AG04449 (cell line): Measurements from ENCODE around the gene SNTB2.
"Not testable (repeated sequence)": the region's sequence is repeated elsewhere in the genome, so short reads cannot be mapped to it uniquely, and the experiment has no call there.

Source experiments
- CTCF ChIA-PET: fragments of 350-600 bp; formaldehyde crosslinking; extraction: SDS; loops from one replicate; lab custom pipeline; 2021; ENCODE audit warnings: antibody characterized with exemption; lab: Yijun Ruan, JAX
- POLR2A ChIA-PET: fragments of 400-600, 350-600 bp; formaldehyde crosslinking; extraction: SDS; loops from one replicate; lab custom pipeline; 2020; ENCODE audit warnings: antibody characterized with exemption, inconsistent platforms; lab: Yijun Ruan, JAX
- DNase-seq: peaks from one replicate; pipeline ENCODE4 v3.0.0-alpha.2; 2010; ENCODE audit warnings: low read depth, low spot score
- H3K4me3 ChIP-seq: 2 replicates; pipeline ENCODE4 v1.5.1; 2011; ENCODE audit warnings: low read depth, mild to moderate bottlenecking, control low read depth, low read length
- CTCF ChIP-seq: IDR thresholded peaks from one replicate; pipeline ENCODE4 v1.5.1; 2011; ENCODE audit warnings: mild to moderate bottlenecking, moderate library complexity, low read length, control low read depth, inconsistent platforms; ENCODE audit not compliant: insufficient read depth; ENCODE audit errors: missing control alignments

Gene SNTB2

GRCh38 chr16:69241926-69242325 is 55.0 kb downstream of the SNTB2 start:
- no peak for TF ChIP-seq CTCF
- peak; percentile 29 for DNase-seq
- POLR2A ChIA-PET = no interaction called here
- H3K4me3 ChIP-seq = no peak overlapping the region
- CTCF ChIA-PET = interaction anchor here (0.6 kb wide), 1 partner anchor 84 kb away, joined by 3 read pairs; no protein-coding TSS in a partner anchor

GRCh38 chr16:69243479-69243878 is 56.5 kb downstream of the SNTB2 start:
- peak; percentile 61 for DNase-seq
- no peak for TF ChIP-seq CTCF
- H3K4me3 ChIP-seq = no peak overlapping the region
- ChIA-PET CTCF (interaction anchor here (1.7 kb wide), 1 partner anchor 42 kb away, joined by 5 read pairs; no protein-coding TSS in a partner anchor), POLR2A (no interaction called here)

- DNase-seq = no peak
- CTCF ChIA-PET = interaction anchor here (1.0 to 1.7 kb wide), 2 partner anchors 30 to 41 kb away, joined by 3 to 5 read pairs; no protein-coding TSS in a partner anchor
- POLR2A ChIA-PET = no interaction called here
- TF ChIP-seq CTCF = no peak
- no peak overlapping the region for H3K4me3 ChIP-seq
These were observed 57.4 kb downstream of the SNTB2 start for GRCh38 chr16:69244336-69244735.

- POLR2A ChIA-PET = interaction anchor here (1.2 kb wide), 1 partner anchor 32 kb away, joined by 3 read pairs; no protein-coding TSS in a partner anchor
- no peak overlapping the region for H3K4me3 ChIP-seq
- CTCF ChIA-PET = no interaction called here
- no peak for TF ChIP-seq CTCF
- DNase-seq = peak; percentile 9
These were observed 63.1 kb downstream of the SNTB2 start for GRCh38 chr16:69250081-69250480.

GRCh38 chr16:69253870-69254341 is 66.9 kb downstream of the SNTB2 start:
- TF ChIP-seq CTCF = no peak
- no peak overlapping the region for H3K4me3 ChIP-seq
- no peak for DNase-seq
- CTCF ChIA-PET = no interaction called here
- POLR2A ChIA-PET = no interaction called here

GRCh38 chr16:69259428-69259764 is 72.4 kb downstream of the SNTB2 start:
- not testable (repeated sequence) for H3K4me3 ChIP-seq, DNase-seq
- ChIA-PET CTCF (interaction anchor here (0.8 to 2.3 kb wide), 4 partner anchors 13 to 29 kb away, joined by 3 to 10 read pairs (median 4); no protein-coding TSS in a partner anchor), POLR2A (interaction anchor here (0.5 kb wide), 1 partner anchor 8 kb away, joined by 3 read pairs; no protein-coding TSS in a partner anchor)

- POLR2A ChIA-PET = no interaction called here
- CTCF ChIA-PET = interaction anchor here (0.8 to 2.3 kb wide), 3 partner anchors 9 to 14 kb away, joined by 3 to 10 read pairs (median 4); no protein-coding TSS in a partner anchor
These were observed 73.1 kb downstream of the SNTB2 start for GRCh38 chr16:69260019-69260418.

More at GRCh38 chr16:69260019-69260418, 73.1 kb downstream of the SNTB2 start:
- no peak overlapping the region for H3K4me3 ChIP-seq
- no peak for DNase-seq
- TF ChIP-seq CTCF = no peak
